Right ventricle myocardium superior (tissue), 1 donor: ENCODE results near the gene CACNA1F. TPM values are rescaled to one million over a fixed set of nuclear protein-coding genes. Genes with fewer than 3 reads are reported as not detected.
A peak's percentile ranks its signal among the peaks of the same experiment; 100 is the strongest.

Source experiments
- ATAC-seq: fragments of 200-7000 bp; cut with Tn5 transposase; one replicate; pipeline ENCODE4 v1.9.1; 2020; ENCODE audit warnings: mild to moderate bottlenecking; ENCODE audit not compliant: poor library complexity
- DNase-seq: peaks from one replicate; pipeline ENCODE4 v3.0.0-alpha.2; 2020
- intact Hi-C: fragments of 100-400 bp; cut with DNase I; formaldehyde crosslinking; loops from one replicate; pipeline ENCODE4 v1.11.2; 2022
- long read RNA-seq: library from polyadenylated mRNA; unstranded; transcript quantifications from one replicate; pipeline ENCODE4 v2.0.0, GENCODE V29; 2021
- total RNA-seq: library from RNA; stranded (reverse); fragmentation: NEBNext Ultra II Directional; extraction: Animal tissue kit (Norgen Biotek cat#: 25700); gene quantifications from one replicate; pipeline ENCODE4 v1.2.1, GENCODE V29; 2021
- donor health status: DM: no; HTN: yes; CAD: no; lungs with severe emphysema.

CACNA1F gene
- 0.11 TPM for total RNA-seq
- long read RNA-seq: 0 reads

GRCh38 chrX:49233176-49233575 is at the start of gene CACNA1F:
CACNA1F (minus strand) TSS chrX:49233340; CDS start chrX:49233309, 31 bp downstream.
- intact Hi-C loops: no loop called here
- ATAC-seq (no peak), DNase-seq (no peak)

GRCh38 chrX:49282647-49283011 is 49.5 kb upstream of the CACNA1F start:
- DNase-seq (no peak), ATAC-seq (peak; percentile 70)
- intact Hi-C loops: no loop called here

- no peak for ATAC-seq
- no peak for DNase-seq
- intact Hi-C loops: no loop called here
Measured at GRCh38 chrX:49278081-49278480, 44.9 kb upstream of the CACNA1F start.

- ATAC-seq: no peak
- DNase-seq: no peak
- intact Hi-C loops: no loop called here
Measured at GRCh38 chrX:49277535-49277830, 44.3 kb upstream of the CACNA1F start.

- DNase-seq (no peak), ATAC-seq (peak; percentile 46)
- intact Hi-C loops: no loop called here
Measured at GRCh38 chrX:49276671-49277534, 43.8 kb upstream of the CACNA1F start.

GRCh38 chrX:49276207-49276606 is 43.1 kb upstream of the CACNA1F start:
- ATAC-seq (no peak), DNase-seq (no peak)
- intact Hi-C loops: no loop called here

- intact Hi-C loops: no loop called here
- DNase-seq (no peak), ATAC-seq (no peak)
Measured at GRCh38 chrX:49273181-49273727, 40.1 kb upstream of the CACNA1F start.

GRCh38 chrX:49272421-49272820 is 39.3 kb upstream of the CACNA1F start:
- no peak for DNase-seq
- ATAC-seq: no peak
- intact Hi-C loops: no loop called here

GRCh38 chrX:49271341-49271740 is 38.2 kb upstream of the CACNA1F start:
- ATAC-seq: no peak
- intact Hi-C loops: no loop called here
- no peak for DNase-seq

- DNase-seq: no peak
- no peak for ATAC-seq
- intact Hi-C loops: no loop called here
Measured at GRCh38 chrX:49270249-49270921, 37.2 kb upstream of the CACNA1F start.

GRCh38 chrX:49269767-49270248 is 36.7 kb upstream of the CACNA1F start, which contains the start of gene PPP1R3F:
PPP1R3F (plus strand) TSS chrX:49269793; CDS start chrX:49269870, 77 bp downstream.
- intact Hi-C loops: no loop called here
- DNase-seq (no peak), ATAC-seq (peak; percentile 21)

- peak; percentile 97 for DNase-seq
- intact Hi-C loops: no loop called here
- peak; percentile 94 for ATAC-seq
Measured at GRCh38 chrX:49269010-49269766, 36.0 kb upstream of the CACNA1F start.

GRCh38 chrX:49268702-49269009 is 35.5 kb upstream of the CACNA1F start:
- ATAC-seq: no peak

GRCh38 chrX:49266523-49267445 is 33.6 kb upstream of the CACNA1F start:
- DNase-seq (no peak), ATAC-seq (no peak)
- intact Hi-C loops: no loop called here

More at GRCh38 chrX:49268702-49269009, 35.5 kb upstream of the CACNA1F start:
- intact Hi-C loops: no loop called here
- DNase-seq: no peak

GRCh38 chrX:49264460-49264859 is 31.3 kb upstream of the CACNA1F start, which contains the start of gene FOXP3:
FOXP3 (minus strand) TSS chrX:49264710; CDS start chrX:49258505, 6,205 bp downstream.
- intact Hi-C loops: no loop called here
- DNase-seq (no peak), ATAC-seq (no peak)

GRCh38 chrX:49263631-49264030 is 30.5 kb upstream of the CACNA1F start:
- DNase-seq (no peak), ATAC-seq (no peak)
- intact Hi-C loops: no loop called here

GRCh38 chrX:49262603-49263002 is 29.5 kb upstream of the CACNA1F start:
- no peak for ATAC-seq
- intact Hi-C loops: no loop called here
- DNase-seq: no peak
